ENCODE data around the gene HDAC7. TPM values are rescaled to one million over a fixed set of nuclear protein-coding genes. Genes with fewer than 3 reads are reported as not detected.
"Not testable (repeated sequence)": the region's sequence is repeated elsewhere in the genome, so short reads cannot be mapped to it uniquely, and the experiment has no call there.

Gene HDAC7
- polyA plus RNA-seq, 5 donors: 66.6 to 97.5 (median 85.7) TPM

DNA sequence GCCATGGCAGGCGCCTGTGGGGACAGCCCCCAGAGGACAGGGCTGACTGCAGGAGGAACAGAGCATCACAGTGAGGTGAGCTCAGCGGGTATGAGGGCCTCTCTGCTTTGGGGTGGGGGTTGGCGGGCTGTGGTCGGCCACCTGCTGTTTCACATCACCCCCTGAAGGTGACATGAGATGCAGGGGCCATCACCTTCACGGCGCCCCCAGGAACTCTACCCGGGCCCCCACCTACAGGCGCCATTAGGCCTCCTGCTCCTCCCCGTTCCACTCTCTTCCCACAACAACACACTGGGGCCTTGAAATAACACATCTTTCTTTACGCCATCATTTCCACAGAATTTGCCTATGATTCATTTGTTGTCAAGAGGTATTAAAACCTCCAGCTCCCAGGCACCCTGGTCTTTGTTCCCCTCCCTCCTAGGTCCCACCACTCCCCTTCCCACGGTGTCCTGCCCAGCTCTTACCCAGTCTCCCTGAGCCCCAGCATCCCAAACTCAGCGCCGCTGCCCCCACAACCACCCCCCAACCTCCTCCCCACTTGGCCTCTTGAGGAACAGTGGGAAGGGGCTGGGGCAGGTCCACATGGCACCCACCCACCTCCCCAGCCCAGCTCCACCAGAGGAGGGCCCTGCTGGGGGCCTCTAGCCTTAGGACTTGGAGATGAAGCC lies 12.7 kb upstream of the HDAC7 start:
- DNase-seq: no peak

DNA sequence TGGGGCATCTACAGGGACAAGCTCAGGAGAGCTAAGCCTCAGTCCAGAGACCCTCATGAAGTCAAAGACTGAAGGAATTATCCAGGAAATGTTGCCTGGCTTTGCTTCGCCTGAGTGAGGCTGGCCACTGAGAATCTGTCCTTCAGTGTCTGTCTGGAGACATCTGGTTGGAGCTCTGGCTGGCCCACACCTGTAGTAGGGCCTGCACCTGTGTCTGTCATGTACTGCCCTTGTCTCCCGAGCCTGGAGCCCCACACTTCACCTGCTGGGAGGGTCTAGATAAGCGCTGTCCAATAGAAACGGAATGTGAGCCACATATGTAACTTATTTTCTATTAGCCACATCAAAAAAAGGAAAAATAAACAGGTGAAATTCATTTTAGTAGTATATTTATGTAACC lies 9.9 kb upstream of the HDAC7 start:
- no peak for DNase-seq

DNA sequence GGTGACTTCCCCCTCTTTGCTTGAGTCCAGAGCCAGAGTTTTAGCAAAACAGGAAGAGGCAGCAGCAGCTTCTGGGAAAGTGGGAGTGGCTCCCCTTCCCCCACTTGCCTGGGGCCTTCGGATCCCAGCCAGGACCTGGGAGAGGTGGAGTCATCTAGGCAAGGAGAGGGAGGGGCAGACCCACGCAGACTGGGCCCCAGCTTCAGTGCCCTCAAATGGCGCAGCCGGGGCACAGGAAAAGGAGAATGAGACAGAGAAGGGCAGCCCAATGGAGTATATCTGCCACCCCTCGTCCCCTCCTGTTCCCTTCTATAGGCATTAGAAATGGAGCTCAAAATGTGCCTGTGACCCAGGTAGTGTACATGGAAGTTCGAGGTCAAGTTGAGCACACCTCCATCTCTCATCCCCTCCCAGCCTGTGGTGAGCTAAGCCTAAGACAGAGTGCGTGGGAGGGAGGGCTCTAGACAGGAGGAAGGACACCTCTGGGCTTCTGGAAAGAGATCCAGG lies 9.3 kb upstream of the HDAC7 start:
- no peak for DNase-seq

DNA sequence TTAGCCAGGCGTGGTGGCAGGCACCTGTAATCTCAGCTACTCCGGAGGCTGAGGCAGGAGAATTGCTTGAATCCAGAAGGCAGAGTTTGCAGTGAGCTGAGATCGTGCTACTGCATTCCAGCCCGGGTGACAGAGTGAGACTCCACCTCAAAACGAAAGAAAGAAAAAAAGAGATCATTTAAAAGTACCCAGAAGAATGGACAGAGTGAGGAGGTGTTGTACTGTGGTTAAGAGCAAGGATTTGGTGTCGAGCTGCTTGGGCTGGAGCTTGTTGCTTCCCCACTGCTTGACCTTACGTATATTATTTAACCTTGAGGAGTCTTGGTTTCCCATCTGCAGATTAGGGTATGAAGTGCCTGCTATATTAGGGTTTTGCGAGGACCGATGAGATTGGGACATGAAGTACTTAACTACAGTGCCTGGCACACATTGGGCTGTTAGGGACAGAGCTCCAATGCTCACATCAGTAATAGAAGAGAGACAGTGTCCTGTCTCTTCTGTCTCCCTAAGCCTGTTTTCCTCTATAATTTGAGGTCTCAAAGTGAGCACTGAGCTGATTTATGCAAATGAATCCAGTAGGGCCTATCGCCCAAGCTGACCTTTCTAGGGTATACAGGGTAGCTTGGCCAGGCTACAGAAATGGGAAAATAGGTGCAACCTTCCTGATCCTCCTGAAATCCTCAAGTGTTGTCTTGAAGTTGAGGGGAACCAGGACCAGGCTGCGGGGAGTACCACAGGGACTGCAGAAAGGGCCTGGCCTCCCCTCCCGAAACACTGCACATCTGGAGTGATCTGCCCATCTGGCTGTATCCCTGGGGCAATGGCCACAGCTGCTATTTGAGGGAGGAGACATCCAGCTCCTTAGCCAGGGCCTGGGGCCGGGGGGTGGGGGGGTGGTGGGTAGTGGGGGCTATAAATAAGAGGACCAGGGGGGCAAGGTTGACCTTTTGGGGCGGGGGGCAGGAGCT lies 8.6 kb upstream of the HDAC7 start:
- DNase-seq: no peak

DNA sequence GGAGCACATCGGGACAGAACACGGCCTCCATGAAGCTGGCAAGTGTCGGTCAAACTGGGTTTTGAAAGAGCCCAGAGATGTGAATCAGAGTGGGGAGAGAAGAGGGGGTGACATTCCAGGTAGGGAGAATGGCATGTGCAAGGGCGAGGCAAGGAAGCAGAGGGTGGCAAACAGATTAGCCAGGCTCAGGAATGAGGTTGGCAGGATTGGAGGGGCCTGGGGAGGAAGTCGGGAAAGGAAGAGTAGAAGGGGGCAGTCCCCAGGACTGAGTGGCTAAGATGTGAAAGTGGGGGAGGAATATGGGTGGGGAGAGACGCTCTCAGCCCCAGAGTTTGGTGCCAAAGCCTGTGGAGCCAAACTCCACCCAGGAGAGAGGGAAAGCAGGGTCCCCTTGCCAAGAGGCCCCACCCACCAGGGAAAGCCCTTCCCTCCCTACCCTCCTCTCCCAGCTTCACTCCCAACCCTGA lies 5.5 kb upstream of the HDAC7 start:
- DNase-seq: no peak

DNA sequence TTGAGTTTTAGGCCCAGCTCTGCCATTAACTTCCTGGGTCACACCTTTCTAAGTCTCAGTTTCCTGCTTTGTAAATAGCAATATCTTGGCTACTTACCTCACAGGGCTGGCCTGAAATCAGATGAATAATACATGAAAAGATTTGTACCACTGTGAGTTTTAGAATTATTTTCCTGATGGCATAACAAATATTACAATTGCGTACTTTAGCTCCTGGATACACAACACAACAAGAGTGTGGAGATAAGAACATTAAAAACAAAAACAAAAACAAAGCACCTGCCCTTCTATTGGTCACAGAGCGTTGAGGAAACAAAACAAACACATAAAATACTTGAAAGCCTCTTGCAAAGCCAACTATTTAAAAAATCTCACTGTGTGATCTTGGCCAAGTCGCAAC lies 4.9 kb upstream of the HDAC7 start:
- no peak for DNase-seq

DNA sequence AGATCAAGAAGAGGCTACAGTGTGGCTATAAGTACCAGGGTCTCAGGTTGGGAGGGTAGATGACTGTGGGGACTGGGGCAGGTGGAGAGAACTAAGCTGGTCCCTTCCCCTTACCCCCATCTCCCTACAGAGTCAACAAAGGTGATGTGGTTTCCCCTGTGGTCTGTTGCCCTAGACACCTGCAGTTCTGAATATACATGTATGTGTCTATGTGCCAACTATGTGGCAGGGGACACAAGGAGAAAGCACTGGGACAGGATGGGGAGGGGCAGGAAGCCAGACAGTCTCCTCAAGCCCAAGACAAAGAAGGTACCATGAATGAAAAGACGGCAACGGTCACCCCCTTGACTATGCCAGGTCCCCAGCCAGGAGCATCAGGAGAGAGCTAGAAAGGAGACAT lies 4.5 kb upstream of the HDAC7 start:
- DNase-seq: no peak

DNA sequence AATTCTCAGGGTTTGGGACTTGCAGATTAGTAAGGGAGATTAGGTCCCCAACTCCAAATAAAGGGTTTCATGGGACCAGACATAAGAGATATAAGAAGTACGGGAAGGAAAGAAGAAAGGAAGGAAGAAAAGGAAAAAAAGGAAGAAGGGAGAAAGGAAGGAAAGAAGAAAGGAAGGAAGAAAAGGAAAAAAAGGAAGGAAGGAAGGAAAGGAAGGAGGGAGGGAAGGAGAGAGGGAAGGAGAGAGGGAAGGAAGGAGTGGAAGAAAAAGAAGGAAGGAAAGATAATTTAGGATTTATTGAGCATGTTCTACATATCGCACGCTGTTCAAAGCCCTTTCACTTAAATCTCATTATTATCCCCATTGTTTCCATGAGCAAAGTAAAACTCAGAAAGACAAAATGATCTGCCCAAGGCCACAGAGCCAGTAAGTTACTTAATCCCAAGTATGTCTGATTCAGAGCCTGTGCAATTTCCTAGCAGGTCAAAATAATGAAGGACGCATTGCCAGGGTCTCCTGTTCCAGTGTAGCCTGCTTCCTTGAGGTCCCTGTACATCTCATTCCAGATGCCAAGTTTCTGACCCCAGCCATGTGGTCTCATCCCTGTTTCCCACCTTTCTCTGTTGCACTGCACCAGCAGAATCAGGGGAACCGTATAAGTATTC lies 3.9 kb upstream of the HDAC7 start:
- no peak for DNase-seq

DNA sequence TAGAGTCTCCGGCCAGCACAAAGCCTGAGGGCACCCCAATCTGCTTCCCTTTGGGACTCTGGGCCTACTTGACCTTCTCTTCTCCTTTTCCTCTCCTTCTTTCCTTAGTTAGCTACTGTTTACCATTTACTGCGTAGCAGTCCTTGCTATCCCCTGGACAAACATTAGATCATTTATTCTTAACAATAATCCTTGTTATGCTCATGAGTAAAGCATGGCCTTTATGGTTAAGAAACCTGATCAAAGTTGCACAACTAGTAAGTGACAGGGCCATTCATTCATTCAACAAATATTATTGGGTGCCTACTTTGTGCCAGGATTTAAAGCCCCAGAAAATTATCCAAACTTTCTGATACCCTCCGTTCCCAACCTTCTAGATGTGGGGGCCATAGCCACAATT lies 3.2 kb upstream of the HDAC7 start:
- no peak for DNase-seq

DNA sequence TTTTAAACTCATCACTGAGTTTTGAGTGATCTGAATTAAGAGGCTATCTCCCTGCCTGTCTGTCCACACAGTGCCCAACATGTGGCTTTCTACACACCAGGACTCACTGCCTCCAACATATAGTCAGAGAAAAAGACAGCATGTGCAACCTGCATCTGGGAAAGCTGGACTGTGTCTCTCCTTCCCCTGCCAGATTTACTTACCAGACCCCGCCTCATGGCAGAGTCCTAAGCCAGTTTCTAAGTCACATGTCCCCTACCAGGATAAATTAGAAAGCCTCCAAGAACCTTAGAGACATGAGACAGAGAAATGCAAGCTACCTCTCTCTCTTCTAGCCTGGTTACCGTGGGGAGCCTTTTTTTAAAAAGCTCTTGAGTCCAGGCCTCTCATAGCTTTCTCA lies 2.7 kb upstream of the HDAC7 start:
- DNase-seq: no peak

DNA sequence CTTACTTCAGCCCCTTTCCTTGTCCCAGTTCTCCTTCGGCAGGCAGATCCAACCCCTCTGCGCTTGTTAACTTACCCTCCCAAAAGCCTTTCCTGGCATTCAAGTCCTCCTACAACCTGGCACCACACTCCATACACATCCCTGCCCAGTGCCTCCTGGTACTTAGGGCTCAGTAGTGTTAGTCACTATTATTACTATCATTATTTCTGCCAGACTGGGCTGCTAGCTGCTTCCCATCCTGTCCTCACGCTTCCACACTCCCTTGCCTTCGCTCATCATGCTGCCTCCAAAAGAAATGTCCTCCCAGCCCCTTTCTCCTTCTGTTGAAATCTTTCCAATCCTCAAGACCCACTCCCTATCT lies 1.6 kb upstream of the HDAC7 start:
- DNase-seq: no peak

DNA sequence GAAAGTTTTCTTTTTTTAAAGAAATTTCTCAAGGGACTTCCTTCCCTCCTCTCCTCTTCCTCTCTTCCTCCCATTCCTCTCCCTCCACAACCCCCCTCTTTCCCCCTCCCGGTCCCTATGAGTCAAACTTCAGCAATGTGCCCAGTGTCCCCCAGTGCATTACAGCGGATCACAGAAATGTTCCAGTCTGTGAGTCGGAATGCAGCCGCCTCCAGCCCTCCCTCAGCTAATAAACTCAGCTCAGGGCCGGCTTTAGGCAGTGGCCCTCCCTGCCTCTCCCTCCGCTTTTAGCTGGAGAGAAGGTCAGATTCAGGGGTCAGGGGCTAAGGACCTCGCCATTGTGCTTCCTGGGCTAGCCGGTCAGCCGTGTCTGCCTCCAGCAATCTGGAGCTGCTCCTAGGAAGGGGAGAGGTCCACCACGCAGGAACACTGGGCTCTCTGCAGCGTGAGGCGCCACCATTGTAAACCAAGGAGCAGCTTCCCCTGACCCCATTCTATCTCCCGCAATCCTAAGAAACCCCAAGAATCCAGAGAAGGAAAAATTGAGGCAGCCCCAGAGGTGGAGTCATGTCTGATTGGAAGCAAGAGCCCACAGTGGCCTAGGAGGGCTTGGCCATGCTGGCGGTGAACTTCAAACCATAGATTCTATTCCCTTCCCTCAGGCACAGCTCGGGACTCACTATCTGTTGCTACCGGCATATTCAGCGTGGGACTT lies 1.1 kb upstream of the HDAC7 start:
- peak in 1 of 2 donors; percentile 74 for DNase-seq

DNA sequence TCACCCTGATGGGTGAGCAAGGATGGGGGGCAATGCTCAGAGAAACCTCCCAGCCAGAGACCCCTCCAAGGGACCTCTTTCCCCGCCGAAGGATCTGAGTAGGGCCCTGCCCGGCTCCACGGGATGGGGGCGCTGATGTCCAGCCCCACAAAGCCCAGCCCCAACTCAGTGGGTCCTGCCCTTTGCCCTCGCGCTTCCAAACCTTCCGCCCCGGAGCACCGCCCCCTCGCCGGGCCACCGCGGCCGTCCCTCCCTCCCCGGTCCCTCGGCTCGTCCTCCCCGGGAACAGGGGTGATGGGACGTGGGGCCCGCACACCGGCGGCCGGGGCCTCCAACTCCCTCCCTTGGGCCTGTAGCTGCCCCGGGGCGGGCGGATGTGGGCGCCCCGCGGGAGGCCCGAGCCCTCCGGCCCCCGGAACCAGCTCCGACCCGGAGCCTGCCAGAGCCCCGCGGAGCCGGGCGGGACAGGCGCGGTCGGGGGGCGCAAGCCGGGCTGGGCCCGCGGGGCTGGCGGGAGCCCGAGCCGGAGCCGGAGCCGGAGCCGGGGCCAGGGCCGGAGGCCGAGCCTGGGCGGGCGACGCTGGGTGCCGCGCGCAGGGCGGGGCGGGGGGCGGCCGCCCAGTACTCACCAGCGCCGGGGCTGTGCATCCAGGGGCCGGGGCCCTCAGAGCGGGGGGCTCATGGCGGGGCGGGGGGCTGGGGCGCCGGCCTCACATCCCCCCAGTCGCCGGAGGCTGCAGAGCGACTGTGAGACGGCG lies 386 bp downstream of the HDAC7 start:
- DNase-seq: no peak

DNA sequence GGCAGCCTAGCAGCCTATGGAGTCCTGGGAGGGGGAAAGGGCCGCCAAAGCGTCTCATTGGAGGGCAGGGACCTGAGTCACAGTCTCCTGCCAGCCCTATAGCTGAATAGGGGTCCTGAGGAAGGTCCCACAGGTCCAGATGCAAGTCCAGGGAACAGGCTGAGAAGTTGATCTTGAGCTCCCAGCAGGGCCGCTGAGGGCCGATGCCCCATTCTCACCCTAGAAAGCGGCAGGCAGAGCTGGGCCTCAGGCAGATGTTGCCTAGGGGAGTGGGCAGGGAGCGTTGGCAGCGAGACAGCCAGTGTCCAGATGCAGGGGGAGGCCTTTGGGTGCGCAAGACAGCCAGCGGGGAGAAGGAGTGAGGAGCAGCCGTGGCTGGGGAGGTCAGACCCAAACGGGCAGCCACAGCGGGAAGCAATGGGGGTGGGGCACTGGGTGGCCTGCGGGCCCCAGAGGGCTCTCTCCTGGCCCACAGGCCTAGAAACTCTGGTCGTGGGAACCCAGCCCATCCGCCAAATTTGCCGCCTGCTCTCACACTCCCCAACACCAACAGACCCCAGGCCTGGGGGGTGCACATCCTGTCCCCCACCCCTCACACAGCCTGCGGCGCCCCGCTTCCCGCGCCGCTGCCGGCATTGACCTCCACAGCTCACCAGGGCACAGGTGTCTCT lies 1.1 kb downstream of the HDAC7 start:
- no peak for DNase-seq

DNA sequence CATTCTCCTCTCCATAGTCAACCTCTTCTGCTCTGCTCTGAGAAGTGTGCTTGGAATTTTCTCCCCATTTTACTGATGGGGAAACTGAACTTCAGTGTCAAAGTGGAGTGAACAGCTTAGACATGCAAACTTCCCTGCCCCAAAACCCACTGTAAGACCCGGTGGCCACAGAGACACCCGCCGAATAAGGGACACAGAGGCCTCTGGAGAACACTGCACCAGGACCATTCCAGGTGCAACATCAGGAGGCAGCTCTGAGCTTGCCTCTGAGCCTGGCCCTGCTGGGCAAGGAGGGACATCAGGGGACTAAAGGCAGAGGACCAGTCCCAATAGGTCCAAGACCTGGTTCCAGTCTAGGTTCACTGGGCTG lies 1.7 kb downstream of the HDAC7 start:
- no peak for DNase-seq

DNA sequence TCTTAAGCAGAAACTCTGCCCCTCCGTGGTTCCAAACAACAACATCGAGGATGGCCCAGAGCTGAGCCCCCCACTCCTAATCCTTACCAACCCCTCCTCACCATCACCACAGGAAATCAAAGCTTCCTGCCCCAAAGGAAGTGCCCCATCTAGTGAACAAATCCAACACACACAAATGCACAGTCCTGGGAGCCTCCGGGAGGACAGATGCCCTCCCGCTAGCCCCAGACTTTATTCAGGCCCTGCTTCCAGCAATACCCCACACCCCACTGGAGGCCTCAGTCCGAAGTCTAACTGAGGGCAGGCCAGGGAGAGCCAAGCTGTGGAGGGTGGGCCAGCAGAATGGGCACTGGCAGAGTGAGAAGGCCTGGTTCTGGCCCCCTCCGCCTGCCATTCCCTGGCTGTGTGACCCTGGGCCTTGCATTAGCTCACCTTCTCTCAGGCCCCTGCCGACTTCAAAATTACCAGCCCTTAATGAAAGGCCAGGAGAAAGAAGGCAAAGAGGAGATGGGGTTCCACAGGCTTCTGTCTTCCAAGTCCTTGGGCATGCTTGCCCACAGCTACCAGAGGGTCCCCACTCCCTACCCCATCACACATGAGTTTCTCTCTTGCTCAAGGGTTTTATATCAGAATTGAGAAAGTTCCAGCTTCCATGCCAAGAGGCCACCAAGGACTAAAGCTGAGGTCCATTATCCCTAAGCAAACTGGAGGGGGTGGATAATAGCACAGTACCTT lies 2.3 kb downstream of the HDAC7 start:
- no peak for DNase-seq

DNA sequence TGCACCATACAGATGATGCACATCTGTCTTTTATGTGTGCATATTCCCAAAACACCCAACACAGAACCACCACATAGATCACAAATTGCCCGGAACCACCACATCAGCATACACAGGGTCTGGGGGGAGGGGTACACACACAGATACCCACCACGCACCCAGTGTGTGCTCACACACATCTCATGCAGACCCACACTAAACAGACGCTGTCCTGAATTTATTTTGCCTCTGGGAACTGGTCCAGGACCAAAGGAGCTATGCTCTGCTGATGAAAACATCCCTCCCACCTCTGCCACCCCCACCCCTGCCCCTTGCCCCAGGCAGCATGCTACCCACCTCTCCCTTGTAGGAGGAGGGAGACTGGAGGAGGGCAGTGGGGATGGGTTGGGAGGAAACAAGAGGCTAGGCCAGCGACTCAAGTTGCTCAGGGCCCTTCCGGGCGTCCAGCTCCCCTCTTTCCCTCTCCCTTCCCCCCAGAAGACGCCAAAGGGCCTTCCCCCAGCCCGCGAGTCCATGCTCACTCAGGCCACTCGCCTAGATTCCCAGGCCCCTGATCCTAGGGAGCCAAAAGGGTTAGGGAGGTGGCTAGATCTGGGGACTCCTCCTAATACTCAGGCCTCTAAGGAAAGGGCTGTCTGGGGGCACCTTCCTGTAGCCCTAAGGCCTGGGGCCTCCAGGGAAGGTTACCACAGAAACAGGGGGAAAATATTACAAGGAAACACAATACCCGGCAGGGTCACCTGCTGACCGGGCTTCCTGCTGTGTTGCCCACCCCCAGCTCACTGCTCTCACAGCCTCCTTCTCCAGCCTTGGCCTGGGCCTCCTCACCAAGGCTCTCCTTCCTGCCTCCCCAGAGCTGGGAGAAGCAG lies 3.1 kb downstream of the HDAC7 start:
- no peak for DNase-seq

DNA sequence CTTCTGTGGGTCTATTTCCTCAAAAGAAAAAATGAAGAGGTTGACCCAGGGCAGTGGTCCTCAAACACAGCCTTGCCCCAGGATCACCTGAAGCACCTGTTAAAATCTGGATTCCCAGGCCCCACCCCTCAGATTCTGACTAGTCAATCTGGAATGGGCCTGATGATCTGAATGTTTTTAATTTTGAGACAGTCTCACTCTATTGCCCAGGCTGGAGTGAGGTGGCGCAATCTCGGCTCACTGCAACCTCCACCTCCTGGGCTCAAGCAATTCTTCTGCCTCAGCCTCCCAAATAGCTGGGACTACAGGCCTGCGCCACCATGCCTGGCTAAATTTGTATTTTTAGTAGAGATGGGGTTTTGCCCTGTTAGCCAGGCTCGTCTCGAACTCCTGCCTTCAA lies 4.3 kb downstream of the HDAC7 start:
- not testable (repeated sequence) for DNase-seq

Measured in right lung (tissue), 5 donors.